CD8-positive, alpha-beta memory T cell (primary cell): ENCODE measurements around the gene SOAT2. TPM values are rescaled to one million over a fixed set of nuclear protein-coding genes. Genes with fewer than 3 reads are reported as not detected.
A peak's percentile ranks its signal among the peaks of the same experiment; 100 is the strongest.

Experiments used
- CTCF ChIA-PET: fragments of 350-600 bp; sonication (Branson Sonifier 250); formaldehyde crosslinking; loops from one replicate; lab custom pipeline; 2021; ENCODE audit warnings: antibody characterized with exemption; lab: Charles Lee
- POLR2A ChIA-PET: fragments of 350-600 bp; sonication (Branson Sonifier 250); formaldehyde crosslinking; loops from one replicate; lab custom pipeline; 2021; ENCODE audit warnings: antibody characterized with exemption; lab: Charles Lee
- DNase-seq, 5 donors: peaks; one replicate each; pipeline versions ENCODE4 v3.0.0 to v3.0.0-alpha.2; 2020 to 2022; ENCODE audit warnings: mixed read lengths in 1 of 5
- H3K27ac ChIP-seq: one replicate; pipeline ENCODE4 v1.7.0; 2013; ENCODE audit warnings: low read depth, mild to moderate bottlenecking, low read length, moderate library complexity
- H3K27me3 ChIP-seq: 2 replicates; pipeline ENCODE4 v1.7.0; 2013; ENCODE audit warnings: low read length, mild to moderate bottlenecking; ENCODE audit not compliant: insufficient read depth, poor library complexity, severe bottlenecking
- H3K36me3 ChIP-seq: 2 replicates; pipeline ENCODE4 v1.7.0; 2013; ENCODE audit warnings: mild to moderate bottlenecking, low read length, moderate library complexity; ENCODE audit not compliant: insufficient read depth
- H3K4me1 ChIP-seq: 2 replicates; pipeline ENCODE4 v1.7.0; 2013; ENCODE audit warnings: mild to moderate bottlenecking, low read length, moderate library complexity; ENCODE audit not compliant: insufficient read depth
- H3K4me3 ChIP-seq: 2 replicates; pipeline ENCODE4 v1.7.0; 2013; ENCODE audit warnings: mild to moderate bottlenecking, low read length
- H3K9me3 ChIP-seq: 2 replicates; pipeline ENCODE4 v1.7.0; 2013; ENCODE audit warnings: mild to moderate bottlenecking, low read length
- H3K27ac Mint-ChIP-seq, 8 donors: one replicate each; pipeline ENCODE4 v1.8.0; 2020 to 2021; ENCODE audit warnings: mixed read lengths in 8 of 8, mild to moderate bottlenecking in 6 of 8, inconsistent platforms in 3 of 8, moderate library complexity in 3 of 8
- H3K27me3 Mint-ChIP-seq, 2 donors: one replicate each; pipeline ENCODE4 v1.8.0; 2020 to 2021; ENCODE audit warnings: mixed read lengths in 2 of 2, mild to moderate bottlenecking in 1 of 2, moderate library complexity in 1 of 2
- H3K36me3 Mint-ChIP-seq, 3 donors: one replicate each; pipeline ENCODE4 v1.8.0; 2020 to 2021; ENCODE audit warnings: mixed read lengths in 3 of 3, inconsistent platforms in 1 of 3, mild to moderate bottlenecking in 1 of 3
- H3K4me1 Mint-ChIP-seq, 3 donors: one replicate each; pipeline ENCODE4 v1.8.0; 2020 to 2021; ENCODE audit warnings: mixed read lengths in 3 of 3, inconsistent platforms in 1 of 3, mild to moderate bottlenecking in 1 of 3
- H3K4me3 Mint-ChIP-seq, 7 donors: one replicate each; pipeline ENCODE4 v1.8.0; 2020 to 2021; ENCODE audit warnings: mixed read lengths in 7 of 7, mild to moderate bottlenecking in 6 of 7, moderate library complexity in 4 of 7, inconsistent platforms in 2 of 7
- H3K9me3 Mint-ChIP-seq, 5 donors: one replicate each; pipeline ENCODE4 v1.8.0; 2020 to 2022; ENCODE audit warnings: mixed read lengths in 5 of 5, mild to moderate bottlenecking in 3 of 5, moderate library complexity in 2 of 5, inconsistent platforms in 1 of 5
- polyA plus RNA-seq: library from polyadenylated mRNA; unstranded; fragments of 300-500 nt; fragmentation: Illumina TruSeq; gene quantifications from one replicate; pipeline ENCODE4 v1.2.3, GENCODE V29; 2021
- total RNA-seq, 2 experiments: library from RNA; stranded (reverse); gene quantifications; one replicate each; pipeline ENCODE4 v1.2.3, GENCODE V29; 2021

The SOAT2 gene
- total and polyA plus RNA-seq, 3 experiments from 2014 or later, result 0.48 to 1.00 (median 0.76) TPM

GRCh38 chr12:53115891-53116648 lies 12.8 kb downstream of the SOAT2 start:
- CTCF ChIA-PET, result interaction anchor here (1.3 to 1.5 kb wide), 2 partner anchors 18 to 50 kb away, joined by 3 to 5 read pairs; no protein-coding TSS in a partner anchor
- no peak overlapping the region for H3K4me3 Mint-ChIP-seq
- no peaks in the 10 kb centered on the region for H3K4me1 Mint-ChIP-seq
- H3K4me3 ChIP-seq, result no peak overlapping the region
- H3K4me1 ChIP-seq, result no peaks in the 10 kb centered on the region
- no peak for DNase-seq
- no peaks in the 10 kb centered on the region for H3K9me3 Mint-ChIP-seq
- no peaks in the 10 kb centered on the region for H3K9me3 ChIP-seq
- H3K36me3 Mint-ChIP-seq, result no peaks in the 10 kb centered on the region
- H3K27ac Mint-ChIP-seq, result no peak overlapping the region
- H3K36me3 ChIP-seq, result no peaks in the 10 kb centered on the region
- no peak overlapping the region for H3K27ac ChIP-seq
- H3K27me3 Mint-ChIP-seq, result no peaks in the 10 kb centered on the region
- POLR2A ChIA-PET, result no interaction called here
- H3K27me3 ChIP-seq, result no peaks in the 10 kb centered on the region

DNA sequence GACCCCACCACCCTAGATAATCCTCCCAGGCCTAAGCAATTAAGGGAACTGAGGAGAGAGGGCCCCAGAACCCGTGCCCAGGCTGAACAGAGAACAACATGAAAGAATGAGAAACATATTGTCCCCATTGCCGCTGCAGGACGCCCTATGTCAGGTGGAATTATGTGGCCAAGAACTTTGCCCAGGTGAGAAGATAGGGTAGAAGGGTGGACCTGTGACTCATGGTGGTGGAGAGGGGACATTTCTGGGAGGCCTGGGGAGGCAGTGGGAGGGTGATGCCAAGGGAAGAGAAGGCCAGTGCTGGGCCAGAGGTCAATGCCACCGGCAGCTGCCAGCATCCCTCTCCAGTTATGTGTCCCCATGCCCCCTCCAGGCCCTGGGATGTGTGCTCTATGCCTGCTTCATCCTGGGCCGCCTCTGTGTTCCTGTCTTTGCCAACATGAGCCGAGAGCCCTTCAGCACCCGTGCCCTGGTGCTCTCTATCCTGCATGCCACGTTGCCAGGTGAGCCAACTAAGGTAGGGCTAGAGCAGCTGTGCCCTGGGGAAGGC lies 15.5 kb downstream of the SOAT2 start:
- Mint-ChIP-seq H3K36me3 (peaks cover 0 to 3% (median 0%) of the 10 kb centered on the region in 3 donors), H3K4me3 (no peak overlapping the region), H3K9me3 (no peaks in the 10 kb centered on the region), H3K4me1 (no peaks in the 10 kb centered on the region), H3K27ac (peak overlapping the region in 2 of 8 donors; percentile 57 to 68), H3K27me3 (no peaks in the 10 kb centered on the region)
- Histone ChIP-seq H3K27ac (no peak overlapping the region), H3K4me3 (no peak overlapping the region), H3K27me3 (no peaks in the 10 kb centered on the region), H3K9me3 (no peaks in the 10 kb centered on the region), H3K36me3 (no peaks in the 10 kb centered on the region), H3K4me1 (no peaks in the 10 kb centered on the region)
- ChIA-PET CTCF (no interaction called here), POLR2A (interaction anchor here (0.6 kb wide), 1 partner anchor 29 kb away, joined by 17 read pairs; no protein-coding TSS in a partner anchor)
- DNase-seq, result no peak

GRCh38 chr12:53120685-53121525 lies 17.6 kb downstream of the SOAT2 start:
- Histone ChIP-seq H3K4me1 (no peaks in the 10 kb centered on the region), H3K27ac (no peak overlapping the region), H3K9me3 (no peaks in the 10 kb centered on the region), H3K4me3 (no peak overlapping the region), H3K27me3 (no peaks in the 10 kb centered on the region), H3K36me3 (no peaks in the 10 kb centered on the region)
- ChIA-PET CTCF (interaction anchor here (1.4 kb wide), 1 partner anchor 55 kb away, joined by 3 read pairs; no protein-coding TSS in a partner anchor), POLR2A (no interaction called here)
- no peaks in the 10 kb centered on the region for H3K9me3 Mint-ChIP-seq
- DNase-seq, result no peak
- H3K4me1 Mint-ChIP-seq, result no peaks in the 10 kb centered on the region
- peaks cover 0 to 8% (median 0%) of the 10 kb centered on the region in 3 donors for H3K36me3 Mint-ChIP-seq
- H3K27ac Mint-ChIP-seq, result no peak overlapping the region
- H3K27me3 Mint-ChIP-seq, result no peaks in the 10 kb centered on the region
- H3K4me3 Mint-ChIP-seq, result no peak overlapping the region

DNA sequence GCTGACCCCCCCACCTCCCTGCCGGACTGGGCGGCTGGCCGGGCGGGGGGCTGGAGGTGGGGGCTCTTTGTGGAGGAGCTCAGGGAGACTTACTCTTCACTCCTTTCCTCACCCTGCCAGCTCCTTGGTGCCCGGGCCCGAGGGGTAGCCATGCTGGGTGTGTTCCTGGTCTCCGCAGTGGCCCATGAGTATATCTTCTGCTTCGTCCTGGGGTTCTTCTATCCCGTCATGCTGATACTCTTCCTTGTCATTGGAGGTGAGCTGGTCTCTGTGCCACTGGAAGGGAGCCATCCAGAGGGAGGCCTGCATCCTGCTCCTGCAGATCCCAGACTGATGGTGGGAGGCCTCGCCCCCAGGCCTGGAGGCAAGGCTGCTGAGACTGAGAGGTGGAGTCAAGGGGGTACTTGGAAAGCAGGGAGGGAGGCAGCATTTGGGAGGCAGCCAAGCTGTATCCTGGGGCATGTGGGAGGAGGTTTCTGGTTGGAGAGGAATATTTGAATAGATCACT lies 19.7 kb downstream of the SOAT2 start:
- H3K9me3 ChIP-seq, result no peaks in the 10 kb centered on the region
- Mint-ChIP-seq H3K4me3 (no peak overlapping the region), H3K27ac (peak overlapping the region in 1 of 8 donors; percentile 44), H3K9me3 (no peaks in the 10 kb centered on the region), H3K36me3 (peaks cover 0 to 8% (median 0%) of the 10 kb centered on the region in 3 donors), H3K27me3 (no peaks in the 10 kb centered on the region), H3K4me1 (no peaks in the 10 kb centered on the region)
- no peaks in the 10 kb centered on the region for H3K36me3 ChIP-seq
- H3K4me1 ChIP-seq, result no peaks in the 10 kb centered on the region
- no peaks in the 10 kb centered on the region for H3K27me3 ChIP-seq
- no peak overlapping the region for H3K4me3 ChIP-seq
- CTCF ChIA-PET, result no interaction called here
- no peak for DNase-seq
- POLR2A ChIA-PET, result no interaction called here
- no peak overlapping the region for H3K27ac ChIP-seq

DNA sequence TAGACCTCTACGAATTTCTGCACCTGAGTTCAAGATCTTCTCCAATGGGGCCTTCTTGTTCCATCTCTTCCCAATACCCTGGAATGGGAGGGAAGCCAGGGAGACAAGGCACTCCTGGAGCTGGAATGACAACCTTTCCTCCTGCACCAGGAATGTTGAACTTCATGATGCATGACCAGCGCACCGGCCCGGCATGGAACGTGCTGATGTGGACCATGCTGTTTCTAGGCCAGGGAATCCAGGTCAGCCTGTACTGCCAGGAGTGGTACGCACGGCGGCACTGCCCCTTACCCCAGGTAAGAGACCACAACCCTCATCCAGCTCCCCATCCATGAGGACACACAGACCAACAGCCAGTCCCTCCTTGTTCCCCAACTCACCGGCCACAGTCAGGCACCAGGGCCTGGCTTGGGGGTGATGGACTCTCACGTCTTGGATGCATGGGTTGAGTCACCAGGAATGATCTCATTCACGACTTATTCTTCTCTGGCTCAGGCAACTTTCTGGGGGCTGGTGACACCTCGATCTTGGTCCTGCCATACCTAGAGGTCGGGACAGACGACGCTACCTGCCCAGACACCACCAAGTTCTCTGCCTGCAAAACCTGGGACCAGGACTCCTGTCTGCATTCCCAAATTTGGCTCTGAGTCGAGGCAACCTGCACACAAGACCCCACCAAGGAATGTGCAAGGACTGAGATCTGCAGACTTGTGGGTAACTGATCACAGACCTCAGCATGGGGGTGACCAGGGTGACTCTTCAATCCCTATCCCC lies 20.5 kb downstream of the SOAT2 start:
- Mint-ChIP-seq H3K9me3 (no peaks in the 10 kb centered on the region), H3K27me3 (no peaks in the 10 kb centered on the region), H3K27ac (no peak overlapping the region), H3K36me3 (peaks cover 0 to 8% (median 0%) of the 10 kb centered on the region in 3 donors), H3K4me3 (no peak overlapping the region), H3K4me1 (no peaks in the 10 kb centered on the region)
- CTCF ChIA-PET, result interaction anchor here (0.8 to 1.0 kb wide), 2 partner anchors 36 to 57 kb away, joined by 3 to 4 read pairs; no protein-coding TSS in a partner anchor
- POLR2A ChIA-PET, result no interaction called here
- Histone ChIP-seq H3K4me1 (no peaks in the 10 kb centered on the region), H3K27ac (no peak overlapping the region), H3K9me3 (no peaks in the 10 kb centered on the region), H3K36me3 (no peaks in the 10 kb centered on the region), H3K27me3 (no peaks in the 10 kb centered on the region), H3K4me3 (no peak overlapping the region)
- DNase-seq, result no peak

DNA sequence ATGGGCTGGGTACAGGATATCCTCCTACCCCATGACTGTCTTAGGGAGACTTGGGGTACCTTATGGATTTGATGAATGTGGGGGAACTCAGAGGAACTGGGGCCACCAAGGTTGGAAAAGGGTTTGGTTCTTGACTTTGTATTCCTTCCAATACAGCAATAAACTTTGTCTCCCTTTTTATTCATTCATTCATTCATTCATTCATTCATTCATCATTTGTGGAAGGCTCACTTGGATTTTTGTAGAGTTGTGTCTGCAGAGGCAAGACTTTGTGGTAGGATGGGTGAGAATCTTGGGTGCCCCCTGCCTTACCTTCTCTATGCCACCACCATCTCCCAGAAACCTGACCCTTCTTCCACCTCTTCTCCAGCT lies 21.1 kb downstream of the SOAT2 start:
- DNase-seq, result no peak
- Mint-ChIP-seq H3K4me3 (no peak overlapping the region), H3K4me1 (no peaks in the 10 kb centered on the region), H3K27ac (no peak overlapping the region), H3K9me3 (no peaks in the 10 kb centered on the region), H3K27me3 (no peaks in the 10 kb centered on the region), H3K36me3 (peaks cover 0 to 8% (median 0%) of the 10 kb centered on the region in 3 donors)
- H3K27me3 ChIP-seq, result no peaks in the 10 kb centered on the region
- H3K4me1 ChIP-seq, result no peaks in the 10 kb centered on the region
- no peaks in the 10 kb centered on the region for H3K9me3 ChIP-seq
- no peak overlapping the region for H3K4me3 ChIP-seq
- no peaks in the 10 kb centered on the region for H3K36me3 ChIP-seq
- no peak overlapping the region for H3K27ac ChIP-seq
- POLR2A ChIA-PET, result no interaction called here
- CTCF ChIA-PET, result interaction anchor here (0.8 to 1.0 kb wide), 2 partner anchors 35 to 58 kb away, joined by 3 to 4 read pairs; no protein-coding TSS in a partner anchor

DNA sequence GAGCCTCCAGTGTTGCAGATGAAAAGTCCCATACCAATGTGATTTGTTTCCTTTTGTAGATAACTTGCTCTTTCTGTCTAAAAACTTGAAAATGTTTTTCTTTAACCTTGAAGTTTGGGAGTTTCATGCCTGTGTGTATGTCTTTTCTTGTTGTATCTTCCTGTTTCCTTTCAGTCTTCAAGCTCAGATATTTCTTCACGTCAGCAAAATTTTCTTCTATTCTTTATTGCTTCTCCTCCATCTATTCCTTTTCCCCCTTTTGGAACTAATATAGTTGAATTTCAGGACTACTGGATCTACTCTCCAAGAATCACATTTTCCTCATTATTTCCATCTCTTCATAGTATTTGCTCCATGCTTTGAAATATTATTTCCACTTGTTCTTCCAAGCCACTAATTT lies 23.9 kb downstream of the SOAT2 start:
- no peak overlapping the region for H3K27ac ChIP-seq
- Mint-ChIP-seq H3K27ac (no peak overlapping the region), H3K4me3 (no peak overlapping the region), H3K27me3 (peaks cover 0 to 1% of the 10 kb centered on the region in 2 donors), H3K4me1 (no peaks in the 10 kb centered on the region), H3K36me3 (peaks cover 0 to 8% (median 0%) of the 10 kb centered on the region in 3 donors), H3K9me3 (no peaks in the 10 kb centered on the region)
- H3K36me3 ChIP-seq, result no peaks in the 10 kb centered on the region
- no peaks in the 10 kb centered on the region for H3K9me3 ChIP-seq
- no peaks in the 10 kb centered on the region for H3K27me3 ChIP-seq
- no peak for DNase-seq
- CTCF ChIA-PET, result no interaction called here
- POLR2A ChIA-PET, result no interaction called here
- H3K4me1 ChIP-seq, result no peaks in the 10 kb centered on the region
- H3K4me3 ChIP-seq, result no peak overlapping the region
